ENCODE data around the gene GPR42.

The GPR42 gene

GRCh38 chr19:35395382-35396199, 24.7 kb downstream of the GPR42 start:
- Histone ChIP-seq H3K36me3 (ENCODE audit: insufficient read depth, low read length) (no peaks in the 10 kb centered on the region), H3K27me3 (ENCODE audit: insufficient read depth, low read length, poor library complexity, severe bottlenecking) (no peaks in the 10 kb centered on the region), H3K79me2 (ENCODE audit: insufficient read depth, low read length) (no peaks in the 10 kb centered on the region), H3K9me2 (replicated peaks; ENCODE audit: low read depth, low read length) (no peaks in the 10 kb centered on the region), H3K4me2 (ENCODE audit: low read depth, low read length, poor library complexity, severe bottlenecking) (no peak overlapping the region), H3K4me1 (ENCODE audit: insufficient read depth, low read length, poor library complexity, severe bottlenecking) (peaks cover 8% of the 10 kb centered on the region), H3K4me3 (ENCODE audit: low read length, poor library complexity, severe bottlenecking) (no peak overlapping the region), H3K9ac (ENCODE audit: low read depth, low read length, poor library complexity, severe bottlenecking) (no peak overlapping the region), H3F3A (ENCODE audit: low read depth) (no peaks in the 10 kb centered on the region), H2AFZ (ENCODE audit: low read length) (no peak overlapping the region), H4K20me1 (ENCODE audit: insufficient read depth, low read length, poor library complexity, severe bottlenecking) (no peaks in the 10 kb centered on the region), H3K9me3 (ENCODE audit: insufficient read depth, low read depth, low read length) (no peaks in the 10 kb centered on the region)
- TF ChIP-seq EZH2phosphoT487 (IDR thresholded peaks at IDR 0.05; ENCODE audit: borderline replicate concordance) (no peak), CTCF (conservative IDR thresholded peaks at IDR 0.05; ENCODE audit: low read length) (no peak)

- H3K4me1 ChIP-seq (ENCODE audit: insufficient read depth, low read length, poor library complexity, severe bottlenecking) = peaks cover 8% of the 10 kb centered on the region
- H3K27me3 ChIP-seq (ENCODE audit: insufficient read depth, low read length, poor library complexity, severe bottlenecking) = no peaks in the 10 kb centered on the region
- no peak overlapping the region for H3K4me2 ChIP-seq (ENCODE audit: low read depth, low read length, poor library complexity, severe bottlenecking)
- no peaks in the 10 kb centered on the region for H3F3A ChIP-seq (ENCODE audit: low read depth)
- no peak overlapping the region for H3K9ac ChIP-seq (ENCODE audit: low read depth, low read length, poor library complexity, severe bottlenecking)
- H4K20me1 ChIP-seq (ENCODE audit: insufficient read depth, low read length, poor library complexity, severe bottlenecking) = no peaks in the 10 kb centered on the region
- no peaks in the 10 kb centered on the region for H3K79me2 ChIP-seq (ENCODE audit: insufficient read depth, low read length)
- H2AFZ ChIP-seq (ENCODE audit: low read length) = no peak overlapping the region
- H3K9me3 ChIP-seq (ENCODE audit: insufficient read depth, low read depth, low read length) = no peaks in the 10 kb centered on the region
- H3K4me3 ChIP-seq (ENCODE audit: low read length, poor library complexity, severe bottlenecking) = no peak overlapping the region
- H3K36me3 ChIP-seq (ENCODE audit: insufficient read depth, low read length) = no peaks in the 10 kb centered on the region
- TF ChIP-seq CTCF (conservative IDR thresholded peaks at IDR 0.05; ENCODE audit: low read length) = no peak
- TF ChIP-seq EZH2phosphoT487 (IDR thresholded peaks at IDR 0.05; ENCODE audit: borderline replicate concordance) = no peak
- no peaks in the 10 kb centered on the region for H3K9me2 ChIP-seq (replicated peaks; ENCODE audit: low read depth, low read length)
Measured at GRCh38 chr19:35396240-35396885, 25.5 kb downstream of the GPR42 start.

- Histone ChIP-seq H3K4me1 (ENCODE audit: insufficient read depth, low read length, poor library complexity, severe bottlenecking) (peaks cover 9% of the 10 kb centered on the region), H3K9ac (ENCODE audit: low read depth, low read length, poor library complexity, severe bottlenecking) (no peak overlapping the region), H3K9me3 (ENCODE audit: insufficient read depth, low read depth, low read length) (no peaks in the 10 kb centered on the region), H3K36me3 (ENCODE audit: insufficient read depth, low read length) (no peaks in the 10 kb centered on the region), H3K79me2 (ENCODE audit: insufficient read depth, low read length) (no peaks in the 10 kb centered on the region), H3K4me3 (ENCODE audit: low read length, poor library complexity, severe bottlenecking) (no peak overlapping the region), H3F3A (ENCODE audit: low read depth) (no peaks in the 10 kb centered on the region), H3K4me2 (ENCODE audit: low read depth, low read length, poor library complexity, severe bottlenecking) (no peak overlapping the region), H3K27me3 (ENCODE audit: insufficient read depth, low read length, poor library complexity, severe bottlenecking) (no peaks in the 10 kb centered on the region), H3K9me2 (replicated peaks; ENCODE audit: low read depth, low read length) (no peaks in the 10 kb centered on the region), H2AFZ (ENCODE audit: low read length) (no peak overlapping the region), H4K20me1 (ENCODE audit: insufficient read depth, low read length, poor library complexity, severe bottlenecking) (no peaks in the 10 kb centered on the region)
- no peak for TF ChIP-seq EZH2phosphoT487 (IDR thresholded peaks at IDR 0.05; ENCODE audit: borderline replicate concordance)
- no peak for TF ChIP-seq CTCF (conservative IDR thresholded peaks at IDR 0.05; ENCODE audit: low read length)
Measured at GRCh38 chr19:35397064-35397463, 26.2 kb downstream of the GPR42 start.

Data from Loucy (cell line).